HepG2 (cell line): ENCODE results near the gene SPOPL. TPM values are rescaled to one million over a fixed set of nuclear protein-coding genes. Genes with fewer than 3 reads are reported as not detected.
A peak's percentile ranks its signal among the peaks of the same experiment; 100 is the strongest.

ENCODE experiments used
- MATR3 ChIP-seq: sonication (generic); formaldehyde crosslinking; IDR thresholded peaks from 2 replicates; pipeline ENCODE4 v1.4.0; 2020; ENCODE audit warnings: missing genetic modification reagents
- NFE2L2 ChIP-seq: fragments of 150-350 bp; IDR thresholded peaks from 2 replicates; pipeline ENCODE4 v1.6.1; 2014; ENCODE audit warnings: low read length
- ZNF264 ChIP-seq: sonication (generic); formaldehyde crosslinking; IDR thresholded peaks from 2 replicates; pipeline ENCODE4 v1.4.0; 2020; ENCODE audit warnings: missing genetic modification reagents
- ZNF446 ChIP-seq: sonication (generic); formaldehyde crosslinking; IDR thresholded peaks from 2 replicates; pipeline ENCODE4 v1.5.0; 2020; ENCODE audit warnings: mild to moderate bottlenecking, missing genetic modification reagents
- polyA plus RNA-seq, 8 experiments: library from polyadenylated mRNA; depleted of rRNA in 3 of 8; stranded (reverse) in 7 of 8; unstranded in 1 of 8; fragments of >200 nt; fragmentation: Illumina TruSeq in 4 of 8; extraction: Trizol in 4 of 8; gene quantifications; 2 replicates each; pipeline versions ENCODE4 v1.2.1 to v1.2.3, GENCODE V29; 2011 to 2016; ENCODE audit warnings: low read depth in 4 of 8, missing spikeins in 1 of 8, mixed read lengths in 1 of 8; ENCODE audit not compliant: insufficient read depth in 1 of 8
- total RNA-seq, 5 experiments: library from RNA; depleted of rRNA; stranded (reverse); fragments of >200 nt; fragmentation: Illumina TruSeq; extraction: Trizol; gene quantifications; 2 replicates each; pipeline ENCODE4 v1.2.3, GENCODE V29; 2016; ENCODE audit warnings: low read depth in 1 of 5
- TF ChIP-seq, protein P1 (sequence below): IDR thresholded peaks from 2 replicates; pipeline ENCODE4 v1.4.0; 2020; ENCODE audit warnings: mild to moderate bottlenecking, missing genetic modification reagents
- TF ChIP-seq, protein P2 (sequence below): sonication (generic); formaldehyde crosslinking; IDR thresholded peaks from 2 replicates; pipeline ENCODE4 v1.8.1; 2023; ENCODE audit warnings: missing genetic modification reagents, mild to moderate bottlenecking, borderline replicate concordance
- TF ChIP-seq, protein P3 (sequence below): sonication (generic); formaldehyde crosslinking; IDR thresholded peaks from 2 replicates; pipeline ENCODE4 v1.5.0; 2020; ENCODE audit warnings: mild to moderate bottlenecking, missing genetic modification reagents
- TF ChIP-seq, protein P4 (sequence below): sonication (generic); formaldehyde crosslinking; conservative IDR thresholded peaks from 2 replicates; pipeline ENCODE4 v1.8.1; 2023; ENCODE audit warnings: missing genetic modification reagents
- TF ChIP-seq, protein P5 (sequence below): sonication (generic); formaldehyde crosslinking; IDR thresholded peaks from 2 replicates; pipeline ENCODE4 v1.4.0; 2020; ENCODE audit warnings: missing genetic modification reagents
- TF ChIP-seq, protein P6 (sequence below): sonication (generic); formaldehyde crosslinking; IDR thresholded peaks from 2 replicates; pipeline ENCODE4 v1.4.0; 2020; ENCODE audit warnings: mild to moderate bottlenecking, low read depth, missing genetic modification reagents
- TF ChIP-seq, protein P7 (sequence below): sonication (generic); formaldehyde crosslinking; IDR thresholded peaks from 2 replicates; pipeline ENCODE4 v1.5.0; 2020; ENCODE audit warnings: missing genetic modification reagents, mild to moderate bottlenecking, borderline replicate concordance
- TF ChIP-seq, protein P8 (sequence below): sonication (generic); formaldehyde crosslinking; IDR thresholded peaks from 2 replicates; pipeline ENCODE4 v1.5.1; 2020; ENCODE audit warnings: mild to moderate bottlenecking, missing genetic modification reagents

Gene SPOPL
- total and polyA plus RNA-seq, 2 of the 13 experiments (the other 11 are each of a cell fraction or from before 2014, with no cell fraction given): 12.6 to 51.6 TPM

DNA sequence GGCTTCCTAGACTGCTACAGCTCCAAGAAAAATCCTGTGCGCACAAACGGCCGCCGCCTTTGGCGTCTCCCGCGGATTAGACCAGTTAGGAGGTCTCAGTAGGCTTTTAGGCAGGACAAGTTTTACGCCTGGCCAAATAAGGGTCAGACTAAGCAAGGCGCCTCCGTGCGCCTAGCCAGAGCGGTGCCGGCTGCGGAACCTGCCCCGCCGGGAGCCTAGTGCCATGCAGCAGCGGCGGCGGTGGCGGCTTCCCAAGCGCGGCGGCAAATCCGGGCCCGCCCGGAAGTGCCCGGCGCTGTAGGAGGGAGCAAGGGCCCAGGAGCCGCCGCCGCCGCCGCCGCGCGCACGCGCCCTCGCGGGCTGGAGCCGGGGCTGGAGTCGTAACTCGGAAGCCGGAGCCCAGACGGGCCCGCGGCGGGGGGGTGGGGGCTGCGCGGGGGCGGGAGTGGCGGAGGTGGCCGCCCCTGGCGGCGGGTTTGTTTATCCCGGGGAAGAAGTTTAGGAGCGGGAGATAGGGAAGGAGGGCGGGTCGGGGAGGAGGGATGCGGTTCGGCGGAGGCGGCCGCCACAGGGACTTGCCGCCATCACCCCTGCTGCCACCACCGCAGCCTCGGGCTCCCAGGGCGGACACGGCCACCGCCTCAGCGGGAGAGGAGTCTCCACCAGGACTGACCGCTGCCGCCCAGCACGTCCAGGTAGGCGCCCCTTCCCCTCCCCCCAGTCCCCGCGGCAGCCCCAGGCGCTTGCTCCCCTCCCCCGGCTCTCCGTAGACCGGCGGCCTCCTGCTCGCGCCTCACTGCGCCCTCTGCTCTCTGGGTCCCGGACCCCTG, at the start of gene SPOPL (continued):
- TF ChIP-seq, protein P1, sequence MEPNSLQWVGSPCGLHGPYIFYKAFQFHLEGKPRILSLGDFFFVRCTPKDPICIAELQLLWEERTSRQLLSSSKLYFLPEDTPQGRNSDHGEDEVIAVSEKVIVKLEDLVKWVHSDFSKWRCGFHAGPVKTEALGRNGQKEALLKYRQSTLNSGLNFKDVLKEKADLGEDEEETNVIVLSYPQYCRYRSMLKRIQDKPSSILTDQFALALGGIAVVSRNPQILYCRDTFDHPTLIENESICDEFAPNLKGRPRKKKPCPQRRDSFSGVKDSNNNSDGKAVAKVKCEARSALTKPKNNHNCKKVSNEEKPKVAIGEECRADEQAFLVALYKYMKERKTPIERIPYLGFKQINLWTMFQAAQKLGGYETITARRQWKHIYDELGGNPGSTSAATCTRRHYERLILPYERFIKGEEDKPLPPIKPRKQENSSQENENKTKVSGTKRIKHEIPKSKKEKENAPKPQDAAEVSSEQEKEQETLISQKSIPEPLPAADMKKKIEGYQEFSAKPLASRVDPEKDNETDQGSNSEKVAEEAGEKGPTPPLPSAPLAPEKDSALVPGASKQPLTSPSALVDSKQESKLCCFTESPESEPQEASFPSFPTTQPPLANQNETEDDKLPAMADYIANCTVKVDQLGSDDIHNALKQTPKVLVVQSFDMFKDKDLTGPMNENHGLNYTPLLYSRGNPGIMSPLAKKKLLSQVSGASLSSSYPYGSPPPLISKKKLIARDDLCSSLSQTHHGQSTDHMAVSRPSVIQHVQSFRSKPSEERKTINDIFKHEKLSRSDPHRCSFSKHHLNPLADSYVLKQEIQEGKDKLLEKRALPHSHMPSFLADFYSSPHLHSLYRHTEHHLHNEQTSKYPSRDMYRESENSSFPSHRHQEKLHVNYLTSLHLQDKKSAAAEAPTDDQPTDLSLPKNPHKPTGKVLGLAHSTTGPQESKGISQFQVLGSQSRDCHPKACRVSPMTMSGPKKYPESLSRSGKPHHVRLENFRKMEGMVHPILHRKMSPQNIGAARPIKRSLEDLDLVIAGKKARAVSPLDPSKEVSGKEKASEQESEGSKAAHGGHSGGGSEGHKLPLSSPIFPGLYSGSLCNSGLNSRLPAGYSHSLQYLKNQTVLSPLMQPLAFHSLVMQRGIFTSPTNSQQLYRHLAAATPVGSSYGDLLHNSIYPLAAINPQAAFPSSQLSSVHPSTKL: peak; percentile 39
- TF ChIP-seq ZNF446 (no peak), ZNF264 (CRISPR knock-in tag) (no peak; the same call in 1 of the 2 replicates), NFE2L2 (no peak), MATR3 (no peak)
- TF ChIP-seq, protein P2, sequence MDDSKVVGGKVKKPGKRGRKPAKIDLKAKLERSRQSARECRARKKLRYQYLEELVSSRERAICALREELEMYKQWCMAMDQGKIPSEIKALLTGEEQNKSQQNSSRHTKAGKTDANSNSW (CRISPR knock-in tag): no peak
- TF ChIP-seq, protein P3, sequence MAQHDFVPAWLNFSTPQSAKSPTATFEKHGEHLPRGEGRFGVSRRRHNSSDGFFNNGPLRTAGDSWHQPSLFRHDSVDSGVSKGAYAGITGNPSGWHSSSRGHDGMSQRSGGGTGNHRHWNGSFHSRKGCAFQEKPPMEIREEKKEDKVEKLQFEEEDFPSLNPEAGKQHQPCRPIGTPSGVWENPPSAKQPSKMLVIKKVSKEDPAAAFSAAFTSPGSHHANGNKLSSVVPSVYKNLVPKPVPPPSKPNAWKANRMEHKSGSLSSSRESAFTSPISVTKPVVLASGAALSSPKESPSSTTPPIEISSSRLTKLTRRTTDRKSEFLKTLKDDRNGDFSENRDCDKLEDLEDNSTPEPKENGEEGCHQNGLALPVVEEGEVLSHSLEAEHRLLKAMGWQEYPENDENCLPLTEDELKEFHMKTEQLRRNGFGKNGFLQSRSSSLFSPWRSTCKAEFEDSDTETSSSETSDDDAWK (CRISPR knock-in tag): no peak
- TF ChIP-seq, protein P4, sequence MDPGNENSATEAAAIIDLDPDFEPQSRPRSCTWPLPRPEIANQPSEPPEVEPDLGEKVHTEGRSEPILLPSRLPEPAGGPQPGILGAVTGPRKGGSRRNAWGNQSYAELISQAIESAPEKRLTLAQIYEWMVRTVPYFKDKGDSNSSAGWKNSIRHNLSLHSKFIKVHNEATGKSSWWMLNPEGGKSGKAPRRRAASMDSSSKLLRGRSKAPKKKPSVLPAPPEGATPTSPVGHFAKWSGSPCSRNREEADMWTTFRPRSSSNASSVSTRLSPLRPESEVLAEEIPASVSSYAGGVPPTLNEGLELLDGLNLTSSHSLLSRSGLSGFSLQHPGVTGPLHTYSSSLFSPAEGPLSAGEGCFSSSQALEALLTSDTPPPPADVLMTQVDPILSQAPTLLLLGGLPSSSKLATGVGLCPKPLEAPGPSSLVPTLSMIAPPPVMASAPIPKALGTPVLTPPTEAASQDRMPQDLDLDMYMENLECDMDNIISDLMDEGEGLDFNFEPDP (CRISPR knock-in tag): 0 out of 2 replicates have a peak, but pooled peaks have one; percentile 94
- TF ChIP-seq, protein P5, sequence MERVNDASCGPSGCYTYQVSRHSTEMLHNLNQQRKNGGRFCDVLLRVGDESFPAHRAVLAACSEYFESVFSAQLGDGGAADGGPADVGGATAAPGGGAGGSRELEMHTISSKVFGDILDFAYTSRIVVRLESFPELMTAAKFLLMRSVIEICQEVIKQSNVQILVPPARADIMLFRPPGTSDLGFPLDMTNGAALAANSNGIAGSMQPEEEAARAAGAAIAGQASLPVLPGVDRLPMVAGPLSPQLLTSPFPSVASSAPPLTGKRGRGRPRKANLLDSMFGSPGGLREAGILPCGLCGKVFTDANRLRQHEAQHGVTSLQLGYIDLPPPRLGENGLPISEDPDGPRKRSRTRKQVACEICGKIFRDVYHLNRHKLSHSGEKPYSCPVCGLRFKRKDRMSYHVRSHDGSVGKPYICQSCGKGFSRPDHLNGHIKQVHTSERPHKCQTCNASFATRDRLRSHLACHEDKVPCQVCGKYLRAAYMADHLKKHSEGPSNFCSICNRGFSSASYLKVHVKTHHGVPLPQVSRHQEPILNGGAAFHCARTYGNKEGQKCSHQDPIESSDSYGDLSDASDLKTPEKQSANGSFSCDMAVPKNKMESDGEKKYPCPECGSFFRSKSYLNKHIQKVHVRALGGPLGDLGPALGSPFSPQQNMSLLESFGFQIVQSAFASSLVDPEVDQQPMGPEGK: peak; percentile 83
- TF ChIP-seq, protein P6, sequence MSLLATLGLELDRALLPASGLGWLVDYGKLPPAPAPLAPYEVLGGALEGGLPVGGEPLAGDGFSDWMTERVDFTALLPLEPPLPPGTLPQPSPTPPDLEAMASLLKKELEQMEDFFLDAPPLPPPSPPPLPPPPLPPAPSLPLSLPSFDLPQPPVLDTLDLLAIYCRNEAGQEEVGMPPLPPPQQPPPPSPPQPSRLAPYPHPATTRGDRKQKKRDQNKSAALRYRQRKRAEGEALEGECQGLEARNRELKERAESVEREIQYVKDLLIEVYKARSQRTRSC: 0 out of 2 replicates have a peak, but pooled peaks have one; percentile 37
- TF ChIP-seq, protein P7, sequence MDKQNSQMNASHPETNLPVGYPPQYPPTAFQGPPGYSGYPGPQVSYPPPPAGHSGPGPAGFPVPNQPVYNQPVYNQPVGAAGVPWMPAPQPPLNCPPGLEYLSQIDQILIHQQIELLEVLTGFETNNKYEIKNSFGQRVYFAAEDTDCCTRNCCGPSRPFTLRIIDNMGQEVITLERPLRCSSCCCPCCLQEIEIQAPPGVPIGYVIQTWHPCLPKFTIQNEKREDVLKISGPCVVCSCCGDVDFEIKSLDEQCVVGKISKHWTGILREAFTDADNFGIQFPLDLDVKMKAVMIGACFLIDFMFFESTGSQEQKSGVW (CRISPR knock-in tag): no peak
- TF ChIP-seq, protein P8, sequence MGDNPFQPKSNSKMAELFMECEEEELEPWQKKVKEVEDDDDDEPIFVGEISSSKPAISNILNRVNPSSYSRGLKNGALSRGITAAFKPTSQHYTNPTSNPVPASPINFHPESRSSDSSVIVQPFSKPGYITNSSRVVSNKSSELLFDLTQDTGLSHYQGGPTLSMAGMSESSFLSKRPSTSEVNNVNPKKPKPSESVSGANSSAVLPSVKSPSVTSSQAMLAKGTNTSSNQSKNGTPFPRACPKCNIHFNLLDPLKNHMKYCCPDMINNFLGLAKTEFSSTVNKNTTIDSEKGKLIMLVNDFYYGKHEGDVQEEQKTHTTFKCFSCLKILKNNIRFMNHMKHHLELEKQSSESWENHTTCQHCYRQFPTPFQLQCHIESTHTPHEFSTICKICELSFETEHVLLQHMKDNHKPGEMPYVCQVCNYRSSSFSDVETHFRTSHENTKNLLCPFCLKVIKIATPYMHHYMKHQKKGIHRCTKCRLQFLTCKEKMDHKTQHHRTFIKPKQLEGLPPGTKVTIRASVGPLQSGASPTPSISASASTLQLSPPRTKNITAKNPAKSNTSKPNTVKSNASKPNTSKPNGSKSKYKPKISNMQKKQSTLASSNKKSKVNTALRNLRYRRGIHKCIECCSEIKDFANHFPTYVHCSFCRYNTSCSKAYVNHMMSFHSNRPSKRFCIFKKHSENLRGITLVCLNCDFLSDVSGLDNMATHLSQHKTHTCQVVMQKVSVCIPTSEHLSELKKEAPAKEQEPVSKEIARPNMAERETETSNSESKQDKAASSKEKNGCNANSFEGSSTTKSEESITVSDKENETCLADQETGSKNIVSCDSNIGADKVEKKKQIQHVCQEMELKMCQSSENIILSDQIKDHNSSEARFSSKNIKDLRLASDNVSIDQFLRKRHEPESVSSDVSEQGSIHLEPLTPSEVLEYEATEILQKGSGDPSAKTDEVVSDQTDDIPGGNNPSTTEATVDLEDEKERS (CRISPR knock-in tag): no peak
